ENCODE measurements around the gene TRIM6.
"Not testable (repeated sequence)": the region's sequence is repeated elsewhere in the genome, so short reads cannot be mapped to it uniquely, and the experiment has no call there.

Gene TRIM6

DNA sequence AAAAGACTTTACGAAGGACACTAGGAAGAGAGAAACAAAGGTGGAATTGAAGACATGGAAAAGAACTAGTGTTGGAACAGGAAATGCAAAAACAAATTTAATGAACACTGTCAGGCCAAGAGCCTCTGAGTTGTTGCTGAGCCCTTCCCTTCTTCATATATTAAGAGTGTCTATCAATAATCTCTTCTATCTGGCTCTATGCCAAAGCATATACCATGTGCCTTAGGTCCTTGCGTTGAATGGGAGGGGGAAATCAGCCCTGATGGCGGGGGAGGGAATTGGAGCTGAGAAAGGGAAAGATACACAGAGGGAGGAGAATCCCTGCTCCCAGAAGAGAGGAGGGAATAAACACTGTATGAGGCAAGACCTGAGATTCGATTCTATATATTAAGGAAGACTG, 21.3 kb upstream of the TRIM6 start:
- no peak for TF ChIP-seq Cebpa-rat (IDR thresholded peaks at IDR 0.05)
- H4K20me1 ChIP-seq: no peaks in the 10 kb centered on the region
- no peaks in the 10 kb centered on the region for H3K4me1 ChIP-seq

DNA sequence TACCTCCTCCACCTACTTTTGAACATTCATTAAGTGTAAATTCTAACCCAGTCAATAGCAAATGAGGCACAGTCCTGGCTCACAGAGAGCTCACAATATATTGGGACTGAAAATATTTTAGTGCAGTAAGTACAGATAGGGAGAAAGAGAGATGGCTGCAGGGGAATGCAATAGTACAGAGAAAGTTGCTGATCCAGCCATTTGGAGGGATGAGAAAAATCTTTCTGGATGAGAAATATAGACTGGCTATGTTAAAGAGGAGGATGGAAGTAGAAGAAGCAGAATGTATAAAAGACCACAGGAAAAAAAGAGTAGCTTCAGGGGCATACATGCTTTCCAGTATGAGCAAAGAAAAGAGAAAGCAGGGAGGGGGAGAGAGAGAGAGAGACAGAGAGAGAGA, 19.3 kb upstream of the TRIM6 start:
- H3K27me3 ChIP-seq: no peaks in the 10 kb centered on the region

More for the DNA sequence above, 21.3 kb upstream of the TRIM6 start:
- Histone ChIP-seq H3K4me3 (no peak overlapping the region), H3K27ac (no peak overlapping the region), H3K36me3 (no peaks in the 10 kb centered on the region), H3K27me3 (no peaks in the 10 kb centered on the region), H3K9ac (no peak overlapping the region), H3K4me2 (no peak overlapping the region), H3K9me3 (no peaks in the 10 kb centered on the region)

DNA sequence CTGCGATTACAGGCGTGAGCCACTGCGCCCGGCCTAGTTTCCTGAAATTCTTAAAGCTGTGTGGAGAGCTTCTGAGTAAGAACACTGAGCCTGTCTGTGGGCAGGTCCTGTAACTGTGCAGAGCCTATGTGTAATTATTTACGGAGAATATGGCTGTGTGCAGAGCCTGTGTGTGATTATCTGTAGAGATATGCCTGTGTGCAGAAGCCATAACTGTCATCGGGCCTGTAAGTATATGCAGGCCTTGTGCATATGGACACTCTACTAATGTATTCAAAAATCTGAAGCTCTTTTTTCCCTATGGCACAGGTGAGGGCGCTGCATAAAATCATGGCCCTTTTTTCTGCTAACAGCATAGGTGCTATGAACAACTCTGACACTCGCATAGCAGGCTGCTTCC, 15.9 kb upstream of the TRIM6 start, which contains the start of gene OR52B6:
TSS of gene OR52B6 (plus strand) at position 301 of the 400 bp plus-strand sequence. CDS start at position 301, 0 bp downstream.
- no peak for TF ChIP-seq Cebpa-rat (IDR thresholded peaks at IDR 0.05)
- no peak within 1 kb of the TSS for H3K27ac ChIP-seq
- H3K4me3 ChIP-seq: no peak within 1 kb of the TSS
- no peak within 1 kb of the TSS for H3K9ac ChIP-seq
- H3K27me3 ChIP-seq: no peaks in the 10 kb centered on the region
- H4K20me1 ChIP-seq: no peaks in the 10 kb centered on the region
- H3K9me3 ChIP-seq: no peaks in the 10 kb centered on the region
- no peaks in the 10 kb centered on the region for H3K4me1 ChIP-seq
- no peak within 1 kb of the TSS for H3K4me2 ChIP-seq
- no peaks in the 10 kb centered on the region for H3K36me3 ChIP-seq

More for the DNA sequence above, 19.3 kb upstream of the TRIM6 start:
- Histone ChIP-seq H3K36me3 (no peaks in the 10 kb centered on the region), H3K4me2 (no peak overlapping the region), H3K9ac (no peak overlapping the region), H4K20me1 (no peaks in the 10 kb centered on the region), H3K4me1 (no peaks in the 10 kb centered on the region), H3K4me3 (no peak overlapping the region), H3K9me3 (no peaks in the 10 kb centered on the region), H3K27ac (no peak overlapping the region)
- TF ChIP-seq Cebpa-rat (IDR thresholded peaks at IDR 0.05): no peak

DNA sequence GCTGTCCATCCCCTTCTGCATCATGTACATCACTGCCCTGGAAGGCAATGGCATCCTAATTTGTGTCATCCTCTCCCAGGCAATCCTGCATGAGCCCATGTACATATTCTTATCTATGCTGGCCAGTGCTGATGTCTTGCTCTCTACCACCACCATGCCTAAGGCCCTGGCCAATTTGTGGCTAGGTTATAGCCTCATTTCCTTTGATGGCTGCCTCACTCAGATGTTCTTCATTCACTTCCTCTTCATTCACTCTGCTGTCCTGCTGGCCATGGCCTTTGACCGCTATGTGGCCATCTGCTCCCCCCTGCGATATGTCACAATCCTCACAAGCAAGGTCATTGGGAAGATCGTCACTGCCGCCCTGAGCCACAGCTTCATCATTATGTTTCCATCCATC, 15.4 kb upstream of the TRIM6 start:
- no peaks in the 10 kb centered on the region for H4K20me1 ChIP-seq

DNA sequence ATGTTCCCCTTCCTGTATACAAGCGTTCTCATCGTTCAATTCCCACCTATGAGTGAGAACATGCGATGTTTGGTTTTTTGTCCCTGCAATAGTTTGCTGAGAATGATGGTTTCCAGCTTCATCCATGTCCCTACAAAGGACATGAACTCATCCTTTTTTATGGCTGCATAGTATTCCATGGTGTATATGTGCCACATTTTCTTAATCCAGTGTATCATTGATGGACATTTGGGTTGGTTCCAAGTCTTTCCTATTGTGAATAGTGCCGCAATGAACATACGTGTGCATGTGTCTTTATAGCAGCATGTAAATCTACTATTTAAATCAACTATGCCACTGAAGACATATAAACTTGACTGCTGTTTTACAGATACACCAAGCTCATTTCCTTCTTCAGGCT, 12.0 kb upstream of the TRIM6 start:
- H4K20me1 ChIP-seq, H3K4me3 ChIP-seq, H3K27me3 ChIP-seq, H3K9me3 ChIP-seq, H3K4me1 ChIP-seq, H3K27ac ChIP-seq, H3K4me2 ChIP-seq, H3K36me3 ChIP-seq, H3K9ac ChIP-seq: not testable (repeated sequence)

More for the DNA sequence above, 15.4 kb upstream of the TRIM6 start:
- Histone ChIP-seq H3K27ac (no peak overlapping the region), H3K36me3 (no peaks in the 10 kb centered on the region), H3K27me3 (no peaks in the 10 kb centered on the region), H3K4me1 (no peaks in the 10 kb centered on the region), H3K4me2 (no peak overlapping the region), H3K9me3 (no peaks in the 10 kb centered on the region), H3K4me3 (no peak overlapping the region), H3K9ac (no peak overlapping the region)
- TF ChIP-seq Cebpa-rat (IDR thresholded peaks at IDR 0.05): no peak

DNA sequence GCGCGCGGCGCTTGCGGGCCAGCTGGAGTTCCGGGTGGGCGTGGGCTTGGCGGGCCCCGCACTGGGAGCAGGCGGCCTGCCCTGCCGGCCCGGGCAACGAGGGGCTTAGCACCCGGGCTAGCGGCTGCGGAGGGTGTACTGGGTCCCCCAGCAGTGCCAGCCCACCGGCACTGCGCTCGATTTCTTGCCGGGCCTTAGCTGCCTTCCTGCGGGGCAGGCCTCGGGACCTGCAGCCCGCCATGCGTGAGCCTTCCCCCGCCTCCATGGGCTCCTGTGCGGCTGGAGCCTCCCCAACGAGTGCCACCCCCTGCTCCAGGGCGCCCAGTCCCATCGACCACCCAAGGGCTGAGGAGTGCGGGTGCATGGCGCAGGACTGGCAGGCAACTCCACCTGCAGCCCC, 6.5 kb upstream of the TRIM6 start:
- H3K4me3 ChIP-seq, H3K27ac ChIP-seq, H3K4me1 ChIP-seq, H4K20me1 ChIP-seq, H3K4me2 ChIP-seq, H3K9ac ChIP-seq, H3K27me3 ChIP-seq, H3K36me3 ChIP-seq: not testable (repeated sequence)
- peaks cover 18% of the 10 kb centered on the region for H3K9me3 ChIP-seq

DNA sequence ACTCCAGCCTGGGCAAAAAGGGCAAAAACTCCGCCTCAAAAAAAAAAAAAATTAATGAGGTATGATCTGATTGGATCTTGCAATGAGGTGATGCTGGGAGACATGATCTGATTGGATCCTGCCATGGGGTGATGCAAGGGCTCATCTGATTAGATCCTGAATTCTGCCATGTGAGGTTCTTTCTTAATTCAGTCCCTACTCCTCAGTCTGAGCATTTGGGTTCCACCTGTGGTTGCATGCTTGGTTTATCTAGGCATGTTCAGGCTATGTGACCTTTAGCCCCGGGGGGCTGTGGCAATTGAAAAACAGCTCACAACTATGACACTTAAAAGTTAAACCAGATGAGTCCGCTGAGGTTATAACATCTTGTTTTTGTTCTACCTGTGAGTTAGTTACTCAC, 4.8 kb upstream of the TRIM6 start:
- no peaks in the 10 kb centered on the region for H3K27me3 ChIP-seq
- H3K4me1 ChIP-seq: peaks cover 7% of the 10 kb centered on the region; the same call in 1 of the 2 replicates
- no peaks in the 10 kb centered on the region for H4K20me1 ChIP-seq
- no peak for TF ChIP-seq Cebpa-rat (IDR thresholded peaks at IDR 0.05)
- H3K27ac ChIP-seq: no peak overlapping the region
- H3K36me3 ChIP-seq: no peaks in the 10 kb centered on the region
- H3K4me3 ChIP-seq: no peak overlapping the region
- peaks cover 18% of the 10 kb centered on the region for H3K9me3 ChIP-seq
- H3K4me2 ChIP-seq: no peak overlapping the region
- no peak overlapping the region for H3K9ac ChIP-seq

DNA sequence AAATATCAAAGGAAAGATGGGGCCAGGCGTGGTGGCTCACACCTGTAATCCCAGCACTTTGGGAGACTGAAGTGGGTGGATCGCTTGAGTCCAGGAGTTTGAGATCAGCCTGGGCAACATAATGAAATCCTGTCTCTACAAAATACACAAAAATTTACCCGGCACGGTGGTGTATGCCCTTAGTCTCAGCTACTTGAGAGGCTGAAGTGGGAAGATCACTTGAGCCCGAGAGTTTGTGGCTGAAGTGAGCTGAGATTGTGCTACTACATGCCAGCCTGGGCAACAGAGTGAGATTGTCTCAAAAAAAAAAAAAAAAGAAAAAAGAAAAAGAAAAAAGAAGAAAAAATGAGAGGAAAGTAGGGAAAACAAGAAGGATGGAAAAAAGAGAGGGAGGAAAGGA, 3.8 kb upstream of the TRIM6 start:
- no peak for TF ChIP-seq Cebpa-rat (IDR thresholded peaks at IDR 0.05)
- Histone ChIP-seq H4K20me1 (no peaks in the 10 kb centered on the region), H3K4me2 (no peak overlapping the region), H3K4me3 (no peak overlapping the region), H3K36me3 (no peaks in the 10 kb centered on the region), H3K9me3 (peaks cover 18% of the 10 kb centered on the region), H3K27me3 (no peaks in the 10 kb centered on the region), H3K9ac (no peak overlapping the region), H3K27ac (no peak overlapping the region), H3K4me1 (peaks cover 14% of the 10 kb centered on the region)

DNA sequence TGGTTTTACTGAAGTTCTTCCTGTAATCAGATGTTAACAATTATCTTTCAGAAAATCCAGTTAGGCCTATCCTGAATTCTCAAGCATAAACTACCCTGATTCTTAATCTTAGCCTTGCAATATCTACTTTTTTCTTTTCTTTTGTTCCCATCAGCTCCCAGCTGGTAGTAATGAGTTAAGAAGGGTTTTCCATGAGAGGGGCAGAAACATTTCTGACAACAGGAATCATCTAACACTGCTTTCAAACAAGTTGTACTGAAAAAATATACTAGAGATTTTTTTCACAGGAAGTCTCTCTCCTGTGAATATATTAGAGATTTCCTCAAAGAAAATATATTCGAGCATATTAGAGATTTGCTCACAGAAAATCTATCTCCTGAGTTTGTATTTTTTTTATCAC, 3.3 kb upstream of the TRIM6 start:
- H3K4me3 ChIP-seq: no peak overlapping the region
- no peak overlapping the region for H3K9ac ChIP-seq
- no peaks in the 10 kb centered on the region for H4K20me1 ChIP-seq
- no peak overlapping the region for H3K27ac ChIP-seq
- no peaks in the 10 kb centered on the region for H3K27me3 ChIP-seq
- no peaks in the 10 kb centered on the region for H3K36me3 ChIP-seq
- peaks cover 18% of the 10 kb centered on the region for H3K9me3 ChIP-seq
- H3K4me2 ChIP-seq: no peak overlapping the region
- H3K4me1 ChIP-seq: peaks cover 19% of the 10 kb centered on the region
- no peak for TF ChIP-seq Cebpa-rat (IDR thresholded peaks at IDR 0.05)

DNA sequence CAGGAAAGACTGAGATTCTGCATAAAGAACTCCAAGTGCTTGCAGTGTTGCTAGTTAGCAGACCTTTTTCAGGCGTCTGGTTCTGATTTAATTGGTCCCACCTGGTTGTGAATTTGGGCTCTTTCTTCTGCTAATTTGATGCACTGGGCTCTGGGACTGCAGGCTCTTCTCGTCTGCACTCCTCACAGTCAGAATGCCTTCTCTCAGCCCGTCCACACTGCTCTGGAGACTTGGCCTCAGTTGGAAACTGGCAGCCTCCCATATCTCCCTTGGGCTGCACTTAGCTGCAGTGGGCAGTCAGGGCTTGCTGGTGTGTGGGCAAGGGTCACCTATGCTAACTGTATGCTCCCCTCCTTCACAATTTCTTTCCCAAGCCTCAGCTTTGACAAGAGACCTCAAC, 1.5 kb downstream of the TRIM6 start:
- no peak overlapping the region for H3K27ac ChIP-seq
- H3K27me3 ChIP-seq: no peaks in the 10 kb centered on the region
- peaks cover 36% of the 10 kb centered on the region for H3K4me1 ChIP-seq
- H3K36me3 ChIP-seq: peaks cover 1% of the 10 kb centered on the region; the same call in 1 of the 2 replicates
- peak overlapping the region; percentile 65 for H3K4me3 ChIP-seq
- no peaks in the 10 kb centered on the region for H3K9me3 ChIP-seq
- no peak for TF ChIP-seq Cebpa-rat (IDR thresholded peaks at IDR 0.05)
- H3K9ac ChIP-seq: peak overlapping the region; percentile 49; the same call in 1 of the 2 replicates
- H4K20me1 ChIP-seq: no peaks in the 10 kb centered on the region
- peak overlapping the region; percentile 57 for H3K4me2 ChIP-seq

DNA sequence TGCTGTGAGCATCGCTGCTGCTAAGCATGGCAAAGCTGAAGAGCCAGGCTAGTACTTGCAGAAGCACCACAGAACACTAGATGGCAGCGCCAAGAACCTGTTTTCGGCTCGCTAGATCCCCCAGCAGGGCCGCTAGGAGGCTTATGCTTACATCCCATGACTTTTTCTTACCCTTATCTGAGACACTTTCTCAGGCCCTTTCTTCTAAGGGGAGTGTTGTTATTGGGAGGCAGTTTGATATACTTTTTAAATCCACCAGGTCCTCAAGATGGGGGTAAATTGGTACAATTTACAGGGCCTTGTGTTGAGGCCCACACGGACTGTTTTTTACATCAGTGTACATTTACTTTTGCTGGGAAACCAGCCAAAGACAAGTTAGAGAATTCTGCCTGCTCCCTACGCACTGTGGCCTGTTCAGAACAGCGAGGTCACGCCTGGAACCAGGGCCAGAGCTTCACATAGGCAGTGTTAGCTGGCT, 4.0 kb downstream of the TRIM6 start:
- Histone ChIP-seq H3K9ac (no peak overlapping the region), H3K27ac (no peak overlapping the region), H3K36me3 (peaks cover 25% of the 10 kb centered on the region), H3K4me3 (no peak overlapping the region), H3K4me2 (no peak overlapping the region), H4K20me1 (no peaks in the 10 kb centered on the region), H3K4me1 (peaks cover 48% of the 10 kb centered on the region), H3K27me3 (no peaks in the 10 kb centered on the region), H3K9me3 (no peaks in the 10 kb centered on the region)
- no peak for TF ChIP-seq Cebpa-rat (IDR thresholded peaks at IDR 0.05)

DNA sequence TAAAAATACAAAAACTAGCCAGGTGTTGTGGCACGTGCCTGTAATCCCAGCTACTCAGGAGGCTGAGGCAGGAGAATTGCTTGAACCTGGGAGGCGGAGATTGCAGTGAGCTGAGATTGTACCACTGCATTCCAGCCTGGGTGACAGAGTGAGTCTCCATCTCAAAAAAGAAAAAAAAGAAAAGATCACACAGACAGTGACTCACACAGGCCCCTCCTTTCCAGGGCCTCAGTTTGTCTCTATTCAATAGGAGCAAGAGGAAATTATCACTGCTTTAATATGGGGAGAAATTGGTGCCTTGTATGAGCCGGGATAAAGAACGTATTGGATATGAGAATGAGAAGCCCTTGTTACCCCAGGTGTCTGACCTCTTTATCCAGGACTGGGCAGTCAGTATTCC, 6.4 kb downstream of the TRIM6 start:
- H3K9me3 ChIP-seq, H3K4me3 ChIP-seq, H3K27me3 ChIP-seq, H3K9ac ChIP-seq, H3K4me2 ChIP-seq, H4K20me1 ChIP-seq, H3K27ac ChIP-seq: not testable (repeated sequence)
- Histone ChIP-seq H3K36me3 (peaks cover 46% of the 10 kb centered on the region), H3K4me1 (peaks cover 32% of the 10 kb centered on the region)
